ENCODE results near the gene FZD2. TPM values are rescaled to one million over a fixed set of nuclear protein-coding genes. Genes with fewer than 3 reads are reported as not detected.

The FZD2 gene
- total and polyA plus RNA-seq, 8 donors: 0.16 to 3.6 (median 0.95) TPM

DNA sequence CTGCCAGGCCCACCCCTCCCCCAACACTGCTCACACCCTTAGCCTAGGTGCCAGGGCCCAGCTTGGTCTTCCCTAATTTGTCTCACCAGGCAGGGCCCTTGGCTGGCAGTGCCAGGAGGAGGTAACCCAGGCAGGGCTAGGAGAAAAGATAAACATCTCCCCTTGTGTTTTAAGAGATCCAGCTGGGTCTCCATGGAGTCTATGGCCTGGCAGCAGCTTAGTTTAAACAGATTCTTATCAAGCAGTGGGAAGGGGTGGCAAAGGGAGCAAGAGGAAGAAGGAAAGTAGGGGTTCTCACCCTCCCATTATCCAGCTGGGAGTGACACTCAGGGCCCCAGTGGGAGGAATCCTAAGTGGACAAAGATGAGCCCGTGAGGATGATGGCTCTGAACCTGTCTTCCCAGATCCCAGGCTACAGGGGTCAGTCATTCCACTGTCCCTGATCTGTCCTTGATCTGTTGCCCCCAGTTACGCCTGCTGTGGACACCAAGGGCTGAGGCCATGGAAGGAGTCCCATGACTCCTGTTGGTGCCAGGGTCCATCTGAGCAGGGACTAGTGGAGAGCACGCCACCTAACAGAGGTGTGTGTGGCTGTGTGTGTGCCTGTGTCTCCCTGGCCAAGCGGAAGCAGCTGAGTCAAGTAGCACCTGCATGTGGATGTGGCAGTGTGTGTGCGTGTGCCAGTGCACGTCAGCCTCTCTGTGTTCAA lies 51.6 kb downstream of the FZD2 start:
- Histone ChIP-seq H3K36me3 (no peaks in the 10 kb centered on the region), H3K9me3 (no peaks in the 10 kb centered on the region), H3K4me1 (no peaks in the 10 kb centered on the region), H3K4me3 (no peak overlapping the region), H3K27ac (no peak overlapping the region), H3K27me3 (no peaks in the 10 kb centered on the region)
- intact Hi-C loops (cut with DNase I): no loop called here
- FAIRE-seq (no peak), DNase-seq (no peak), ATAC-seq (peak in 1 of 4 donors; percentile 18)
- 90 to 94% methylated on average over 6 of the region's 6 CpGs for WGBS, 2 donors
- TF ChIP-seq, protein P1, sequence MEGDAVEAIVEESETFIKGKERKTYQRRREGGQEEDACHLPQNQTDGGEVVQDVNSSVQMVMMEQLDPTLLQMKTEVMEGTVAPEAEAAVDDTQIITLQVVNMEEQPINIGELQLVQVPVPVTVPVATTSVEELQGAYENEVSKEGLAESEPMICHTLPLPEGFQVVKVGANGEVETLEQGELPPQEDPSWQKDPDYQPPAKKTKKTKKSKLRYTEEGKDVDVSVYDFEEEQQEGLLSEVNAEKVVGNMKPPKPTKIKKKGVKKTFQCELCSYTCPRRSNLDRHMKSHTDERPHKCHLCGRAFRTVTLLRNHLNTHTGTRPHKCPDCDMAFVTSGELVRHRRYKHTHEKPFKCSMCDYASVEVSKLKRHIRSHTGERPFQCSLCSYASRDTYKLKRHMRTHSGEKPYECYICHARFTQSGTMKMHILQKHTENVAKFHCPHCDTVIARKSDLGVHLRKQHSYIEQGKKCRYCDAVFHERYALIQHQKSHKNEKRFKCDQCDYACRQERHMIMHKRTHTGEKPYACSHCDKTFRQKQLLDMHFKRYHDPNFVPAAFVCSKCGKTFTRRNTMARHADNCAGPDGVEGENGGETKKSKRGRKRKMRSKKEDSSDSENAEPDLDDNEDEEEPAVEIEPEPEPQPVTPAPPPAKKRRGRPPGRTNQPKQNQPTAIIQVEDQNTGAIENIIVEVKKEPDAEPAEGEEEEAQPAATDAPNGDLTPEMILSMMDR (IDR thresholded peaks at IDR 0.05): no peak

DNA sequence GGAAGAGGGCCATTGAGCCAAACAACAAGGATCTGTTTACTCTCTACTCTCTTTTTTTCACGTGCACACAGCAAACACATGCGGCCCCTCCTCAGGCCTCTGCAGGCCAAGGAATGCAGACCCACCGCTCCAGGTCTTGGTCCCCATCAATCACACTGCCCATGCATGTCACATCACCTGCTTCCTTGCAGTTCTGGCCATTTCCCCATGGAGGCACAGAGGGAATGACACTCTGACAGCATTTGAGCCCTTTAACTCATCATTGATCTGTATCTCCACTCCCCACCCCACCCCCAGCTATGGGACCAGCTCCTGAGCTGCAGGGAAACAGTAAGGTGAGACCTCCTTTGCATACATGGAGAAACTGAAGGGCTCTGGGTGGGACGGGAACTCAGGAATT lies 53.0 kb downstream of the FZD2 start:
- DNase-seq (no peak), ATAC-seq (no peak), FAIRE-seq (no peak)
- no peaks in the 10 kb centered on the region for H3K4me1 ChIP-seq
- no peak overlapping the region for H3K4me3 ChIP-seq
- H3K9me3 ChIP-seq: no peaks in the 10 kb centered on the region
- TF ChIP-seq, protein P1 (IDR thresholded peaks at IDR 0.05): no peak
- no peaks in the 10 kb centered on the region for H3K36me3 ChIP-seq
- H3K27me3 ChIP-seq: no peaks in the 10 kb centered on the region
- WGBS, 2 donors: 54 to 59% methylated on average over 4 of the region's 4 CpGs
- no peak overlapping the region for H3K27ac ChIP-seq
- intact Hi-C loops (cut with DNase I): no loop called here

Other genes with a start within 250 kb of the FZD2 start
- 1 to 10 TPM in 5 of 6 donors, under 1 TPM in 1; 0.56 to 5.0 (median 2.9) TPM for gene RUNDC3A, start 248.9 kb upstream of the FZD2 start, total RNA-seq
- 10 to 100 TPM; 24.0 to 59.4 TPM for gene RUNDC3A, start 248.9 kb upstream of the FZD2 start, polyA plus RNA-seq
- 10 to 100 TPM; 50.7 to 72.7 (median 62.2) TPM for gene SLC25A39, start 232.7 kb upstream of the FZD2 start, total RNA-seq
- 100 to 1,000 TPM; 119 to 155 TPM for gene SLC25A39, start 232.7 kb upstream of the FZD2 start, polyA plus RNA-seq
- gene GRN, start 212.2 kb upstream of the FZD2 start, total RNA-seq: 100 to 1,000 TPM in 2 of 6 donors, 10 to 100 TPM in 4; 48.0 to 229 (median 69.6) TPM
- gene GRN, start 212.2 kb upstream of the FZD2 start, polyA plus RNA-seq: 100 to 1,000 TPM in 1 of 2 donors, 10 to 100 TPM in 1; 55.7 to 100 TPM
- gene FAM171A2, start 193.6 kb upstream of the FZD2 start, total RNA-seq: under 1 TPM; 0.24 to 0.97 (median 0.44) TPM
- gene FAM171A2, start 193.6 kb upstream of the FZD2 start, polyA plus RNA-seq: 1 to 10 TPM in 1 of 2 donors, under 1 TPM in 1; 0.87 to 1.3 TPM
- gene ITGA2B, start 167.8 kb upstream of the FZD2 start, total RNA-seq: under 1 TPM; 0.09 to 0.61 (median 0.46) TPM
- gene ITGA2B, start 167.8 kb upstream of the FZD2 start, polyA plus RNA-seq: under 1 TPM; 0.42 to 0.53 TPM
- gene GPATCH8, start 54.1 kb upstream of the FZD2 start, total RNA-seq: 10 to 100 TPM; 13.2 to 23.2 (median 14.5) TPM
- 10 to 100 TPM in 1 of 2 donors, 1 to 10 TPM in 1; 9.8 to 10.5 TPM for gene GPATCH8, start 54.1 kb upstream of the FZD2 start, polyA plus RNA-seq
- gene MEIOC, start 99.0 kb downstream of the FZD2 start, total RNA-seq: not detected
- not detected for gene MEIOC, start 99.0 kb downstream of the FZD2 start, polyA plus RNA-seq
- gene CCDC43, start 132.3 kb downstream of the FZD2 start, total RNA-seq: 1 to 10 TPM; 6.7 to 9.9 (median 9.5) TPM
- 1 to 10 TPM; 6.9 to 8.6 TPM for gene CCDC43, start 132.3 kb downstream of the FZD2 start, polyA plus RNA-seq
- gene DBF4B, start 151.2 kb downstream of the FZD2 start, total RNA-seq: 1 to 10 TPM; 1.0 to 5.0 (median 2.3) TPM
- 1 to 10 TPM; 3.3 to 5.5 TPM for gene DBF4B, start 151.2 kb downstream of the FZD2 start, polyA plus RNA-seq
- under 1 TPM; 0.03 to 0.23 (median 0.15) TPM for gene ADAM11, start 201.5 kb downstream of the FZD2 start, total RNA-seq
- under 1 TPM; 0.34 to 0.40 TPM for gene ADAM11, start 201.5 kb downstream of the FZD2 start, polyA plus RNA-seq

All from pancreas (tissue), 10 donors.